H9 (cell line): ENCODE results near the gene WIPF1. TPM values are rescaled to one million over a fixed set of nuclear protein-coding genes. Genes with fewer than 3 reads are reported as not detected.

Source experiments
- DNase-seq: peaks from one replicate; pipeline ENCODE4 v3.0.0-alpha.2; 2017
- H2AFZ ChIP-seq: one replicate; pipeline ENCODE4 v1.6.1; 2013; ENCODE audit warnings: mild to moderate bottlenecking, low read length, control low read depth, moderate library complexity
- H2AK5ac ChIP-seq: 2 replicates; pipeline ENCODE4 v1.6.1; 2013; ENCODE audit warnings: low read length, control low read depth, mixed read lengths; ENCODE audit not compliant: insufficient read length
- H2BK120ac ChIP-seq: one replicate; pipeline ENCODE4 v1.6.1; 2013; ENCODE audit warnings: low read depth, mild to moderate bottlenecking, low read length, control low read depth, inconsistent platforms; ENCODE audit not compliant: poor library complexity, severe bottlenecking
- H2BK12ac ChIP-seq: 2 replicates; pipeline ENCODE4 v1.6.1; 2013; ENCODE audit warnings: low read length, control low read depth, mixed read lengths, low read depth; ENCODE audit not compliant: insufficient read length
- H2BK15ac ChIP-seq: 2 replicates; pipeline ENCODE4 v1.6.1; 2013; ENCODE audit warnings: low read depth, low read length, control low read depth
- H2BK20ac ChIP-seq: one replicate; pipeline ENCODE4 v1.6.1; 2013; ENCODE audit warnings: low read depth, mild to moderate bottlenecking, low read length, control low read depth, inconsistent platforms; ENCODE audit not compliant: poor library complexity, severe bottlenecking
- H2BK5ac ChIP-seq: 2 replicates; pipeline ENCODE4 v1.6.1; 2013; ENCODE audit warnings: low read length, control low read depth, mixed read lengths; ENCODE audit not compliant: insufficient read length
- H3K14ac ChIP-seq: 2 replicates; pipeline ENCODE4 v1.6.1; 2013; ENCODE audit warnings: low read length, control low read depth; ENCODE audit not compliant: insufficient read depth
- H3K18ac ChIP-seq: 2 replicates; pipeline ENCODE4 v1.6.1; 2013; ENCODE audit warnings: low read depth, mild to moderate bottlenecking, mixed read lengths, low read length, control low read depth; ENCODE audit not compliant: insufficient read length
- H3K23ac ChIP-seq: 2 replicates; pipeline ENCODE4 v1.6.1; 2013; ENCODE audit warnings: low read length, control low read depth, mixed read lengths, low read depth; ENCODE audit not compliant: insufficient read length
- H3K23me2 ChIP-seq: 2 replicates; pipeline ENCODE4 v1.6.1; 2013; ENCODE audit warnings: low read depth, mild to moderate bottlenecking, mixed read lengths, low read length, control low read depth; ENCODE audit not compliant: insufficient read length, poor library complexity, severe bottlenecking
- H3K27ac ChIP-seq: 2 replicates; pipeline ENCODE4 v1.5.1; 2013; ENCODE audit warnings: low read length, control low read depth, mixed read lengths, low read depth; ENCODE audit not compliant: insufficient read length
- H3K27me3 ChIP-seq: 2 replicates; pipeline ENCODE4 v1.6.1; 2013; ENCODE audit warnings: low read length, control low read depth, inconsistent platforms; ENCODE audit not compliant: insufficient read depth
- H3K4ac ChIP-seq: 2 replicates; pipeline ENCODE4 v1.6.1; 2013; ENCODE audit warnings: low read depth, mild to moderate bottlenecking, control low read depth, inconsistent platforms, low read length, moderate library complexity
- H3K4me1 ChIP-seq: 2 replicates; pipeline ENCODE4 v1.6.1; 2013; ENCODE audit warnings: low read length, control low read depth, inconsistent platforms; ENCODE audit not compliant: insufficient read depth
- H3K4me2 ChIP-seq: 2 replicates; pipeline ENCODE4 v1.6.1; 2013; ENCODE audit warnings: low read length, control low read depth, mixed read lengths; ENCODE audit not compliant: insufficient read length, insufficient read depth
- H3K56ac ChIP-seq: 2 replicates; pipeline ENCODE4 v1.6.1; 2013; ENCODE audit warnings: low read depth, mild to moderate bottlenecking, mixed read lengths, low read length, control low read depth; ENCODE audit not compliant: insufficient read length
- H3K79me1 ChIP-seq: 2 replicates; pipeline ENCODE4 v1.6.1; 2013; ENCODE audit warnings: low read depth, mild to moderate bottlenecking, moderate library complexity, low read length, control low read depth, inconsistent platforms; ENCODE audit not compliant: insufficient read depth, poor library complexity, severe bottlenecking
- H3K79me2 ChIP-seq: 2 replicates; pipeline ENCODE4 v1.6.1; 2013; ENCODE audit warnings: low read length, control low read depth, inconsistent platforms; ENCODE audit not compliant: insufficient read depth
- H3K9ac ChIP-seq: 2 replicates; pipeline ENCODE4 v1.6.1; 2013; ENCODE audit warnings: low read length, control low read depth, mixed read lengths; ENCODE audit not compliant: insufficient read length; ENCODE audit errors: extremely low read depth
- H3K9me3 ChIP-seq: one replicate; pipeline ENCODE4 v1.6.1; 2013; ENCODE audit warnings: low read depth, low read length, inconsistent platforms; ENCODE audit not compliant: control insufficient read depth
- H3T11ph ChIP-seq: one replicate; pipeline ENCODE4 v1.6.1; 2013; ENCODE audit warnings: mild to moderate bottlenecking, low read length, control low read depth, inconsistent platforms
- H4K20me1 ChIP-seq: one replicate; pipeline ENCODE4 v1.6.1; 2013; ENCODE audit not compliant: control insufficient read depth, insufficient read length, insufficient read depth
- H4K5ac ChIP-seq: 2 replicates; pipeline ENCODE4 v1.6.1; 2013; ENCODE audit warnings: low read depth, mild to moderate bottlenecking, mixed read lengths, low read length, control low read depth; ENCODE audit not compliant: insufficient read length
- H4K8ac ChIP-seq: replicated peaks from 2 replicates; pipeline ENCODE4 v1.6.1; 2013; ENCODE audit warnings: low read length, control low read depth, mixed read lengths, low read depth; ENCODE audit not compliant: insufficient read length
- H4K91ac ChIP-seq: 2 replicates; pipeline ENCODE4 v1.6.1; 2013; ENCODE audit warnings: low read depth, mild to moderate bottlenecking, moderate library complexity, mixed read lengths, low read length, control low read depth; ENCODE audit not compliant: insufficient read length
- H3K27ac Mint-ChIP-seq, 3 experiments: 2 replicates in 2 of 3; 3 replicates in 1 of 3; pipeline ENCODE4 v1.8.0; 2020 to 2021; ENCODE audit warnings: mixed read lengths in 3 of 3, mild to moderate bottlenecking in 1 of 3, moderate library complexity in 1 of 3
- H3K27me3 Mint-ChIP-seq: 2 replicates; pipeline ENCODE4 v1.8.0; 2021; ENCODE audit warnings: low read depth, mild to moderate bottlenecking, moderate library complexity, mixed read lengths
- H3K36me3 Mint-ChIP-seq, 3 experiments: 2 replicates in 2 of 3; 3 replicates in 1 of 3; pipeline ENCODE4 v1.8.0; 2020 to 2021; ENCODE audit warnings: low read depth in 3 of 3, mixed read lengths in 3 of 3; ENCODE audit not compliant: insufficient read depth in 1 of 3
- H3K4me1 Mint-ChIP-seq, 2 experiments: 2 replicates each; pipeline ENCODE4 v1.8.0; 2020; ENCODE audit warnings: mixed read lengths in 2 of 2
- H3K4me3 Mint-ChIP-seq, 2 experiments: 2 replicates in 1 of 2; 3 replicates in 1 of 2; pipeline ENCODE4 v1.8.0; 2020 to 2021; ENCODE audit warnings: mild to moderate bottlenecking in 2 of 2, mixed read lengths in 2 of 2, moderate library complexity in 1 of 2
- H3K9me3 Mint-ChIP-seq, 2 experiments: 2 replicates in 1 of 2; 3 replicates in 1 of 2; pipeline ENCODE4 v1.8.0; 2020; ENCODE audit warnings: mild to moderate bottlenecking in 2 of 2, mixed read lengths in 2 of 2, moderate library complexity in 1 of 2
- WGBS: extraction: QIAGEN DNeasy Blood & Tissue Kit; methylation state at CpG from one replicate; pipeline ENCODE4 v1.1.7; 2013; ENCODE audit warnings: missing lambda C conversion rate, low lambda C conversion rate, mixed read lengths; ENCODE audit not compliant: insufficient read length; ENCODE audit errors: extremely low coverage; 5-methylcytosine and 5-hydroxymethylcytosine counted together
- total RNA-seq: library from RNA; stranded (reverse); gene quantifications from 2 replicates; pipeline ENCODE4 v1.2.1, GENCODE V29; 2021
- TF ChIP-seq, protein P1 (sequence below): fragments of 200-600 bp; sonication (generic); conservative IDR thresholded peaks from 3 replicates; pipeline ENCODE4 v1.8.0; 2021; ENCODE audit warnings: antibody characterized with exemption, mild to moderate bottlenecking

WIPF1 gene
- total RNA-seq, 1 experiment from 2014 or later, result 5.1 TPM

DNA sequence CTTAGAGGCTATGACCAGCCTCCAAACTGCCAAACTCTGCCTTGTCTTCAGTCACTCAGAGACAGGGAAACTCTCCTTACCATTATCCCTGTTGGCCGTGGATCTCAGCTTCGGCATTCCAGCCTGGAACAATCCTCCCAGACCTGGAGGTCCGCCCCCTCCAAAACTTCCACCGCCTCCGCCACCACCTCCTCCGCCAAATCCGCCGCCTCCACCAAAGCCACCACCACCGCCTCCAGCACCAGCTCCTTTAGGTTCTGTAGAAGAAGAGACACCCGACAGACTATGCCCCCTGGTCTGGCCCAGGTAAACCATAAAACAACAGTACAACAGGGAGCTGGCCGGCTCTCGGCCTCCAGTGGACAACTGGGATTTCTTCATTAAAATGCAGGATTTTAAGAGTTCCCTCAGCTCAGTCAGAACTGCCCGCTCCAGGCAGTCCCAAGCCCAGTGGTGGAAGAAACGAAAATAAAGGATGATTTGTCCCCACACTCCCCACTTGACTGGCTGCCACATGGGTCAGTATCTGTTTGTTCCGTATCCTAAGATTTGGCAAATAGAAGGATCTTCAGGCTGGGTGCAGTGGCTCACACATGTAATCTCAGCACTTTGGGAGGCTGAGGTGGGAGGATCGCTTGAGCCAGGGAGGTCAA is 22.4 kb downstream of the WIPF1 start:
- Histone ChIP-seq H4K91ac (no peak overlapping the region), H3K23me2 (no peaks in the 10 kb centered on the region), H2BK120ac (no peak overlapping the region), H4K20me1 (no peaks in the 10 kb centered on the region), H3K9ac (no peak overlapping the region), H3K23ac (no peak overlapping the region), H3K18ac (no peak overlapping the region), H3K4me2 (no peak overlapping the region), H3K9me3 (no peaks in the 10 kb centered on the region), H4K8ac (no peak overlapping the region), H3K56ac (no peak overlapping the region), H2BK12ac (no peak overlapping the region), H2BK15ac (no peak overlapping the region), H2AFZ (no peak overlapping the region), H3K27me3 (no peaks in the 10 kb centered on the region), H3K79me2 (no peaks in the 10 kb centered on the region), H3K14ac (no peak overlapping the region), H3K4ac (no peak overlapping the region), H3K27ac (no peak overlapping the region), H2AK5ac (no peak overlapping the region), H4K5ac (no peak overlapping the region), H2BK20ac (no peak overlapping the region), H3T11ph (no peak overlapping the region), H2BK5ac (no peak overlapping the region), H3K79me1 (no peaks in the 10 kb centered on the region), H3K4me1 (no peaks in the 10 kb centered on the region)
- Mint-ChIP-seq H3K4me3 (no peak overlapping the region), H3K9me3 (no peaks in the 10 kb centered on the region), H3K27me3 (no peaks in the 10 kb centered on the region; the same call in 1 of the 2 replicates), H3K4me1 (no peaks in the 10 kb centered on the region; a peak in 1 of 4 replicates), H3K36me3 (peaks cover 2 to 9% (median 6%) of the 10 kb centered on the region in 3 experiments; a peak in 6 of 7 replicates), H3K27ac (peak overlapping the region in 2 of 3 experiments; percentile 77 to 78; a peak in 2 of 7 replicates)
- no CpG with 5 or more reads among the region's 16 CpGs for WGBS
- no peak for DNase-seq
- TF ChIP-seq, protein P1, sequence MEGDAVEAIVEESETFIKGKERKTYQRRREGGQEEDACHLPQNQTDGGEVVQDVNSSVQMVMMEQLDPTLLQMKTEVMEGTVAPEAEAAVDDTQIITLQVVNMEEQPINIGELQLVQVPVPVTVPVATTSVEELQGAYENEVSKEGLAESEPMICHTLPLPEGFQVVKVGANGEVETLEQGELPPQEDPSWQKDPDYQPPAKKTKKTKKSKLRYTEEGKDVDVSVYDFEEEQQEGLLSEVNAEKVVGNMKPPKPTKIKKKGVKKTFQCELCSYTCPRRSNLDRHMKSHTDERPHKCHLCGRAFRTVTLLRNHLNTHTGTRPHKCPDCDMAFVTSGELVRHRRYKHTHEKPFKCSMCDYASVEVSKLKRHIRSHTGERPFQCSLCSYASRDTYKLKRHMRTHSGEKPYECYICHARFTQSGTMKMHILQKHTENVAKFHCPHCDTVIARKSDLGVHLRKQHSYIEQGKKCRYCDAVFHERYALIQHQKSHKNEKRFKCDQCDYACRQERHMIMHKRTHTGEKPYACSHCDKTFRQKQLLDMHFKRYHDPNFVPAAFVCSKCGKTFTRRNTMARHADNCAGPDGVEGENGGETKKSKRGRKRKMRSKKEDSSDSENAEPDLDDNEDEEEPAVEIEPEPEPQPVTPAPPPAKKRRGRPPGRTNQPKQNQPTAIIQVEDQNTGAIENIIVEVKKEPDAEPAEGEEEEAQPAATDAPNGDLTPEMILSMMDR, result no peak
